CD4-positive, alpha-beta T cell treated with Interleukin-4 for 1 hour (primary cell): ENCODE results near the gene ABHD17C.

ENCODE experiments used
- DNase-seq, 2 donors: peaks; one replicate each; pipeline ENCODE4 v3.0.0-alpha.2; 2020 to 2022

ABHD17C gene

DNA sequence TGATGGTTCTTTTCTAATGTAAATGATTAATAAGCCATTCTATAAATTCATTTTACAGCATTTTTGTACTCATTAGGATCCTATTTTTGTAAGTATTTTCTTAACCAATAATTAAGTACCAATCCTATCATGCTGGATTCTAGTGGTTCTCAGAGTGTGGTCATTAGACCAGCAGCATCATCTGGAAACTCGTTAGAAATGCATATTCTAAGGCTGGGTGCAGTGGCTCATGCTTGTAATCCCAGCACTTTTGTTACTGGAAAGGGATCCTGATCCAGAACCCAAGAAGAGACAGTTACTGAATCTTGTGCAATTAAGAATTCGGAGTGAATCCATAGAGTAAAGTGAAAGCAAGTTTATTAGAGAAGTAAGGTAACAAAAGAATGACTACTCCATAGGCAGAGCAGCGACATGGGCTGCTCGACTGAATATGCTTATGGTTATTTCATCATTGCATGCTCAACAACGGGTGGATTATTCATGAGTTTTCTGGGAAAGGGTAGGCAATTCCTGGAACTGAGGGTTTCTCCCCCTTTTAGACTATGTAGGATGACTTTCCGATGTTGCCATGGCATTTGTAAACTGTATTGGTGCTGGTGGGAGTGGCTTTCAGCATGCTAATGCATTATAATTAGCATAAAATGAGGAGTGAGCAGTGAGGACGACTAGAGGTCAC, 74.2 kb downstream of the ABHD17C start:
- no peak for DNase-seq

DNA sequence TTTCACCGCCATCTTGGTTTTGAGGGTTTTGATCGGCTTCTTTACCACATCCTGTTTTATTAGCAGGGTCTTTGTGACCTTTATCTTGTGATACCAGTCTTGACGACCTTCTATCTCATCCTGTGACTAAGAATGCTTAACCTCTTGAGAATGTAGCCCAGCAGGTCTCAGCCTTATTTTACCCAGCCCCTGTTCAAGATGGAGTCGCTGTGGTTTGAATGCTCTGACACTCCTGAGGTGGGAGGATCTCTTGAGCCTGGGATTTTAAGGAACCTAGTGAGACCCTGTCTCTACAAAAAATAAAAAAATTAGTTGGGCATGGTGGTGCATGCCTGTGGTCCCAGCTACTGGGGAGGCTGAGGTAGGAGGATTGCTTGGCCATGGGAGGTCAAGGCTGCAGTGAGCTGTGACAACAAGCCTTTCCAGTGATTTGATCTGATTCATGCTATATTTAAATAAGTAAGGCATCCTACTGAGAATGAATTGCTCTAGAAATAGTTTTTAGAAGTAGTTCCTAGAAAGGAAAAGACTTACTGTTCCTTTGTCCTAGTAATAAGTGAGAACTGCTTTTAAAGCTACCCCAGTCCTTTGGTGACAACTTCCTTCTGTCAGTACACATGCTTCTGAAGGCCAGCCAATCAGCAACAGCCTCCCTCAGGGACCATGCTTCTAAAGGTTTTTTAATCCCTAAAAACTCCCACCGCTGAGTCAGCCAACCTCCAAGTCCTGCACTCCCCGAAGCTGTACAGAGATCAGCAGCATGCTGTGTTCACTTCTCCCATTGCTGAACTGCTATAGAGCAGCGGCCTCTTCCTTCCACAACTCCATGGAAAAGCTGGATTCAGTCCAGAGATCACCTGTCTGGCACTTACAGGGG, 75.0 kb downstream of the ABHD17C start:
- DNase-seq, result no peak

DNA sequence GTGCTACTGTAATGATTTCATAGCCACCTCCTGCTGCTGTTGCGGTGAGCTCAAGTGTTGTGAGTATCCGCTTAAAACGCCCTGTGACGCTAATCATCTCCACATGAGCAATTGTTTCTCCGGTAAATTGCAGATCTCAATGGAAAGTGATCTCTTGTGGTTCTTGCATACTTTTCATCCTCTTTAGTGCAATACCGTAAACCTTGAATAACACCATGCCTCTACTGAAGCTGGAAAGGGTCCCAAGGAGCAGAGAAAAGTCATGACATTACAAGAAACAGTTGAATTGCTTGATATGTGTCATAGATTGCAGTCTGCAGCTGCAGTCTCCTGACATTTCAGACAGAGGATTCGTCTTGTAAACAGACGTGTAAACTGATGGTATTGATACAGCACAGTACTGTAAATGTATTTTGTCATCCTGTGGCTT, 78.0 kb downstream of the ABHD17C start:
- no peak for DNase-seq

DNA sequence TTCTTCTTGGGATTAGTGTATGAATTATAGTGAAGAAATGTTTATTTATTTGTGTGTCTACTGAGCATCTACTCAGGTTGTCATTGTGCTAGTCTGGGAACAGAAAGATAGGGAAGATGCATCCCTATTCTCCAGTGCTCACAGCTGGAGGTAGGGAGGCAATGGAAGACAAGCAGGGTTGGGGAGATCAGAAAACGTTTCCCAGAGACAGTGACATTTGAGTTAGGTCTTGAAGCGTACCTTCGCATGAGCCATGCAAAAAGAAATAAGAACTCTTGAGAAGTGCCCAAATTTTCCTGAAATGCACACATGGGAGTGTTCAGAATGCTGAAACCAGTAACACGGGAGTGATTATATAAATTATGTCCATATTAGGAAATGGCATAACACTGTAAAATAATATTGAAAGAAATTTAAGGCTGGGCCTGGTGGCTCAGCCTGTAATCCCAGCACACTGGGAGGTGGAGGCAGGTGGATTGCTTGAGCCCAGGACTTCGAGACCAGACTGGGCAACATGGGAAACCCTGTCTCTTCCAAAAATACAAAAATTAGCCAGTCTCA, 78.8 kb downstream of the ABHD17C start:
- no peak for DNase-seq

DNA sequence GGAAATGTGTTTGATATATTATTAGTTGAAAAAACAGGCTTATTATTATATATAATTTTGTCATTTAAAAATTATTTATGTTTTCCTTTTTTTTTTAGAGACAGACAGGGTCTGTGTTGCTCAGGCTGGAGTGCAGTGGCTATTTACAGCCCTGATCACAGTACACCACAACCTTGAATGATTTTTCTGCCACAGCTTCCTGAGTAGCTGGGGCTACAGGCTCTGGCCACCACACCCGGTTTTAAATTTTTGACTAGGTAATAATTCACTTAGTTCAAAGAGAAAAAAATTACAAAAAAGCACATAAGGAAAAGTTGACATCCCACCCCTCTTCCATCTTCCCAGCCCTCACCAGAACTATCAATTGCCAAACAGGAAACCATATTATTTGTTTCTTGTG, 79.4 kb downstream of the ABHD17C start:
- DNase-seq, result no peak

DNA sequence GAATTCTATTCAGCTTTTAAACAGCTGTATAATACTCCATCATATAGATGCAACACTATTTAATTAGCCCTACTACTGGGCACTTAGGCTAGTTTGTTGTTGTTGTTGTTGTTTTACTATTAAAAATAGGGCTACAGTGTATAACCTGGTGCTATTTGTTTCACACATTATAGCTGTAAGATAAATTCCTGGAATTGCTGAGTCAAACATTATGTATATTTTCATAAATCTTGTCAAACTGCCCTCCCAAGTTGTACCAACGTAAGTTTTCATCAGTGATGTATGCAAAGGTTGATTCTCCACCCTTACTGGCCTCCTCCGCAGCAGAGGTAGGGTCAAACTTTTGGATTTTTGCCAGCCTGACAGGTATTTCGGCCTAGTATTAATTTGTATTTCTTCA, 80.2 kb downstream of the ABHD17C start:
- DNase-seq, result no peak

DNA sequence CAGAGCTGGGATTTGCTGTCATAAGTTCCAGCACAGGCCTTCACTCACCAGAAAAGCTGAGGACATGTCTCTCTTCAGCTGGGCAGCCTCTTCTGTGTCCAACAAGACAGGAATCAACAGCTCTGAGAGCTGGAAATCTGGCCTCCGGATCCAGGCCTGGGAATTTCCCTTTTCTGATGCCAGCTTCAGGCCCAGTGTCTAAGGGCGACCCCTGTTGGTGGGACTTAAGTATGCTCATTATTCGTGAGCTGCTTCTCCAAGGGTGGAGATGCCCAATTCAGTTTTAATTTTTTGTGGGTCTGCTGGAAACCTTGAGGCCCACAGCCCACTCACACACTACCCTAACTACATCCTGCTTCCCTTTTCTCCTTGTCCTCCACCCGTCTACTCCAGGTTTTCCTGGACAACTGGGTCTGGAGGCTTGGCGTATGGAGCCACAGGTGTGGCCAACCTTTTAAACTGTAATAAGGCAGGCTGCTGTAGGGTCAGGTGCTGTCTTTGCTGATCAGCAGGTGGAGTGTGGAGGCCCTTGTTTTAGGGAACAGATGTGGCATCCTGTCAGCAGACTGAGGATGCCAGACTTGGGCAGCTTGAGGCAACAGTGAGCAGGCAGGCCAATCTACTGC, 81.4 kb downstream of the ABHD17C start:
- peak; percentile 53 to 63 for DNase-seq

DNA sequence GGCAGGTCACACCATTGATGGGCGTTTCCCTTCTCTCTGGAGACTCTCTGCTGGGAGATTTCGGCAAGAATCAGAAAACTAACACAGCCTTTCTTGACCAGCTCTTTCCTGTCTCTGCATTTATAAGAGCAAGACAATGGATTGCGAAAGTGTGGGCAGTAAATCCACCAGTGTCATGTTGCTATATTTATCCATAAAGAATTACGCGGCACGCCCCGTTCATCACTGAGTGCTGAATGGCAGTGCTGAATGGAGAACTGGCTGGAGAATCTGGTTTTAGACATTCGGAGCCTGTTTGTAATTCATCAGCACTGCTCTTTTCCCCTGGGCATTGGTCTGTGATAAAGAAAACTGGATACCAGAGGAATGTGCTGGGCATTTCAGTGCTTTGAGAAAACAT, 82.0 kb downstream of the ABHD17C start:
- peak in 1 of 2 donors; percentile 18 for DNase-seq

DNA sequence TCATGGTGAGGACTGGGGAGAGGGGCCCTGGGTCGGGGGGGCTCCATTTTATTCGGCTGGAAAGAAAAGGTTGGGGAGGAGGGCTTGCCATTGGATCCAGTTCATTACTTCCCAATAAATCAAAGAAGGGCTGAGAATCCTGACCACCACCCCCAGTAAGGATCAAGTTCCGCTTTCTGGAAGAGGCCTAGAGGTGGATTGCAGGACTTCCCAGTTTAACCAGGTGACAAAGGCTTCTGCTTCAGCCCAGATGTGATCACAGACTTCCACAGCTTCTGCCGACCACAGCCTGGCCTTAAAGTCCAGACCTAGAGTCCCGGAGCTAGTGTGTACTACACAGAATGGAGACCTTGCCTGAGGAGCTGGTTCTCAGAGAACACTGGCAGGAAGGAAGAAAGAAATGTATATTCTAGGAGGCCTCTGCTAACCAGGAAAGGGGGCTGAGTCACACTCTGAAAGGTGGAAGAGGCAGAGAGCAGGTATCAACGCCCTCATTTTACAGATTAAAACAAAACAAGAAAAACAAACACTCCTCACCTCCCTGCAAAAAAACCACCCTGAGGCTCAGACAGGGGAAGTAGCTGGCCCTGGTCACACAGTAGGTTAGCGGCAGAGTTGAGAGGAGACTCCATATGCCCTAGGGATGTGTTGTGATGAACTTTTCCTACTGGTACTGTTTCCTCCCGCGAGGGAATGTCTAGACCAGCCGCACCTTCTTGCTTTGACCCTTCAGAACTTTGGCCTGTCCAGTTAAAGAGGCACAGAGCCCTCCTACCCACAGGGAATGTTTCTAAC, 82.9 kb downstream of the ABHD17C start:
- no peak for DNase-seq

DNA sequence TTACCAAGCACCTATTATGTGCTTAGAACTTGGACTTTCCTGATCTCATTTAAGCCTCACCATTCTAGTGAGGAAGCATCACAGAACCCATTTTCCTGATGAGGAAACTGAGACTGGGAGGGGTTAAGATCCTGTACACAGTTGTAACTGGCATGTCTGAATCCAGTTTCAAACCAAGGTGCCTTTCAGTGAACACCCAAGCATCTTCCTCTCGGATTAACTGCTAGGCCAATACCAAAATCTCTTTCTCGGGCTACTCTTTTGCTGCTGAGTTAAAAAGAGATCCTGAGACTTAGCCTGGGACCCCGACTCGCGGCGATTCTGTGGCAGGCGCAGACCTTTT, 83.5 kb downstream of the ABHD17C start:
- no peak for DNase-seq

DNA sequence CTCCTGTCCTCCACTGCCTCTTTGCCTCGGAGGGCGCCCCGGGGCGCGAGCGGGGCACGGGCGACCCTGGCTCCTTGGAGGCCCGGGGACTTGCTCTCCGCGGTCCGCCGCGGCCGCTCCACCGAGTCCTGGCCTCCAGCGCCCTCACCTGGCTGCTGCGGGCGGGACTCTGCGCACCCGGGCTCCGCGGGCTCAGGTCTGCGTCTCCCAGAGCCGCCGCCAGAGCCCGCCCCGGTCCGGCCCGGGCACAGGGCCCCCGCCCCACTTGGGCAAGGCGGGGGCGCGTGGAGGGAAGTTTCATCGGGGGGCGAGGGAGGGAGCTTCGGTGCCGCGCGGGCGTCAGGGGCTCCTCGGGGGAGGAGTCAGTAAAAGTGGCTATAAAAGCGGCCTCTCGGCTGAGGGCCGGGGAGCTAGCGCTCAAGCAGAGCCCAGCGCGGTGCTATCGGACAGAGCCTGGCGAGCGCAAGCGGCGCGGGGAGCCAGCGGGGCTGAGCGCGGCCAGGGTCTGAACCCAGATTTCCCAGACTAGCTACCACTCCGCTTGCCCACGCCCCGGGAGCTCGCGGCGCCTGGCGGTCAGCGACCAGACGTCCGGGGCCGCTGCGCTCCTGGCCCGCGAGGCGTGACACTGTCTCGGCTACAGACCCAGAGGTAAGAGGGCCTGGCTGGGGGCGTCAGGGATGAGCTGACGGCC, 84.0 kb downstream of the ABHD17C start, which contains the start of gene CEMIP:
Gene CEMIP (plus strand): TSS at position 407 of the 694 bp plus-strand sequence. CDS start 94,510 bp downstream, outside the sequence.
- peak in 1 of 2 donors; percentile 8 for DNase-seq

DNA sequence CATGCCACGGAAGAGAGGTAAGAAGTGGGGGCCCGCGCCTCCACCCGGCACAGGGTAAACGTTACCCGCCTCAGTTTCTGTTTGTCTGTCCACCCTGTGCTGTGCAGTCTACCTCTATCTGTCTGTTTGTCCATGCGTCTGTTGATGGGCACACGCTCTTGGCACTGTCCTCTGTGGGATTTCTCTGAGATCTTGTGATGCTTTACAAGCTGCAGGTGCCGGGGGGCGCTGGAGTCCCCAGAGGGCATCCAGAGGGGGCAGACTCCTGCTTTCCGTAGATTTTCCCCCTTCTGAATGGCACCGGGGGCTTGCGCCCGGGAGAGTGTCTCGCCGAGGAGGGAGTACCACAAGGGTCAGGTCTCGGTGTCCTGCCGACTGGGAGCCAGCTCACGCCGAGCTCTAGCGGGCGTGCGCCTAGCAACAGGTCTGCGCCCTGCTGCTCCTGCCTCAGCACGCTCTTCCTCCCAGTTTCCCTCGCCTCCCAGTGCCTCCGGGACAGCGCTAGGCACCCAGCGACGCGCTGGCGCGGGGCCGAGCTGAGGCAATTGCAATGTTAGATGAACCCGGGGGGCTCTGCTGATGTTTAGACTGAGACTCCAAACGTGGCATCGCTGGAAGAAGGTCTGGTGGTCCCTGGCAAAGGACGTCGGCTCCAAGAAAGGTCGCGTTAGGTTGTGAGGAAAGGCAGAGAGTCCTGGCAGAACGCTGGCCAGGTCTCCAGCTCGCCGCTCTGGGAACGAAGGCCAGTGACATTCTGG, 84.7 kb downstream of the ABHD17C start:
- DNase-seq, result no peak

DNA sequence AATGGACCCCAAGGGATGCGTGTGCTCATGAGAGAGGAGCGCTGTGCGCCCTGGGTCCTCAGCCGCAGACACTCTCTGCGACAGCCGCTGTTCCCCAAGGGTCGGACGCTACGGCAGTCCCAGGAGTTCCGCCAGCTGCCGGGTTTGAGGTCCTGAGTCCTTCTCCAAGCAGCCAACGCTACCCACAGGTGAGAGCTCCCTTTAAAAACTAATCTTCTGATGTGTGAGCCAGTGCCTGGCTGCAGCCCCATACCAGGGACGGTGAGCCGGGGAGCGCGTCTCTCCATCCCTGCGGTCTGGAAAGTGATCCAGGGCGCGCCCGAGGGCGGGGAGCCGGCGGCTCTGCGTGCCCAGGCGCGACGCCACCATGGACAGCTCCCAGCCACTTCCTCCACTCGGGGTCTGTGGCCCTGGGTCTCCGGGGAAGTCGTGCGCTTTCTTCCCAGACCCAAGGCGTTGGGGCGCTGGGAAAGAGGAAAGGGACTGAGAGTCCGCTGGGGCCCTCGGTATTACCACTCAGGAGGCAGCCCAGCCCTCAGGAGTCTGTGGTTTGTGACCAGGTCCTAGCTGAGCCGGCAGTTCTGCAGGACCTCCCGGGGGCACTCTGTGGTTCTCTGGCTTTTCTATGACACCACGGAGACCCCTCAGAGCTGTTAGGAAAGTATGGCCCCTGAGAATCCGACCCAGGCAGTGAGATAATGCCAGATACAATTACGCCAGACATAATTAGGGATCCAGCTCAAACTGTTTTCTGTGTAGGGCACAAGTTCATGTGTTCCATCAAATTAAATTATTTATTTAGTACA, 85.5 kb downstream of the ABHD17C start:
- DNase-seq, result no peak

DNA sequence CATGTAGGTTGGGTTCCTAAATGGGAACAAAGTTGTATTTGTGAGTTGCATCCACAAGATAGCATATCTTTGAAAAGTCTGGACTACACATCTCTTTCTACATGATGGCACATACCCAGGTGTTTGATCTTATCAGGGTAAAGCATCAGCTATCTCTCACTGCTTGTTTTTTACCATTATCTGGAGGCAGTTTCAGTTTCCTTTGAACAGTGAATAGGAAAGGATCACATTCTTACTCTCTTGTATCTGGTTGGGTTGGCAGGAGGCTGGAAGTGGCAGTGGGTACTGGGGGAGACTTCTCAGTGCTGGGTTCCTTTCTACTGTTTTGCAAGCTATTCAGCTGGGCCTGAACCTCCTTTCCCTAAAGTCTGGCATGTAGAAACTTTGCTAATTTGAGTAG, 88.2 kb downstream of the ABHD17C start:
- DNase-seq, result no peak

DNA sequence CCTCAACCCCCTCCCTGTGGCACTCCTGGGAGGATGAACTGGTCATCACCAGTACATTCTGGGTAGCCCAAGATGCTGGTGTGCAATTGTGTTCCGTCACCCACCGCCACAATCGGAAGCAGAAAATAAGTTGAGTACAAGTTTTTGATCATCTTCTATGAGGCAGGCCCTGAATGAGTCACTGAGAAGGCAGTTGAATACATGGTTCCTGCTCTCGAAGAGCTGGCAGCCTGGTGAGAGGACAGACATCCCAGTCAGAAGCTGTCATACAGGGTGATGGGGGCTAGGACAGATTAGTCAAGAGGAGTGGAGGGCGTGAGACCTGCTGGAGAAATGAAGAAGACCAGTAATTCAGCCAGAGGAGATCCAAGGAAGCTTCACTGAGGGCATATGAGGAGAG, 90.2 kb downstream of the ABHD17C start:
- DNase-seq, result no peak

DNA sequence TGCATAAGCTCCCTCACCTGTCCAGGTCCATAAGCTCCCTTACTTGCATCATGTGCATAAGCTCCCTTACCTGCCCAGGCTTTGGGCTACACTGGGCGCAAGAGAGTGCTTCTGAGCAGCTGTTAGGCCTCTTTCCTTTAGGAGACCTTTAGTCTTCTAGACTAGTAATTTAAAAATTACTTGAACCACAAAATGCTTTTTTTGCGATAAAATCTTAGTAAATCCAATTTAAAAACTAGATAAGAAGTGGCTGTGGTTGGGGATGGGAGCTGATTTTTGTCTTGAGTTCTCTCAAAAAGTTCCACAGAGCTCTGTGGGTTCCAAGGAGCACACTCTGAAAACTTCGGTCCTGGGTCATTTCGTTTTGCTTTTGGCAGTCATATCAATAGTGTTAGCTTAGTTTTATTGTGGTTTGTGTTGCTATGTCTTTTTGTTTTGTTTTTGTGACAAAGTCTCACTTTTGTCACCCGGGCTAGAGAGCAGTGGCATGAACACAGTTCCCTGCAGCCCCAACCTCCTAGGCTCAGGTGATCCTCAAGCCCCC, 90.8 kb downstream of the ABHD17C start:
- no peak for DNase-seq

DNA sequence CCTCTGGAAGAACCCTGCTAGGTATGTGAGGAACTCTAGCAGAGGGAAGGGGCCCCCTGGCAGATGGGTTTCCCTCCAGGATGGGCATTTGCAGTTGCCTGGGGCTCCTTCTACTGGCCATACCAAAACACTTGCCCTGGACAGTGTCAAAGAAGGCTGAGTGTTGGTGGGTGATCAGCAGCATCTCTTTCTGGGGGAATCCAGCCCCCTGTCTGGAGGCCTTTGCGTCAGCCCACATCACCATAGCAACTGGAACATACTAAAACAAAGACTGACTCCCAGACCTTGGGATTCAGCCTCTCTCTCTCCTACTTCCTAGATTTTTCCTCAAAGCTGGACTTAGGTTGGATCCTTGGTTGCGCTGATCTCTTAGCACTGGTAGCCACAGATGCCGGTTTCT, 92.2 kb downstream of the ABHD17C start:
- DNase-seq, result no peak

DNA sequence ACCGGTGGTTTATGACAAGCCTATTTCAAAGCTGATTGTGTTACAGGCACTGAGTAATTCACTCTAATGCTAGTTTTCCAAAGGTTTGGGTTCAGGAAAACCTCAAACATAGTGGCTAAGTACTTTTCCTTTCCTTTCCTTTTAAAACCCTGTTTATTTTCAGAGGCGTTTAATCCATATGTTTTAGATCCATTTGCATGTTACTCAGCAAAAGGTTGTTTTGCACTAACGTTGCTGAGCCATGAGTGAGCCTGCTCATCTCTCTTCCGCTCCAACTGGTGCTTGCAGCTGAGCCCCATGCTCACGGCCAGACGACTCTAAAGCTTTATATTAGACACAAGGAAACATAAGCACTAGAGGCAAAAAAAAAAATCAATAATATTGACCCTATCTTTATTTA, 93.4 kb downstream of the ABHD17C start:
- no peak for DNase-seq

DNA sequence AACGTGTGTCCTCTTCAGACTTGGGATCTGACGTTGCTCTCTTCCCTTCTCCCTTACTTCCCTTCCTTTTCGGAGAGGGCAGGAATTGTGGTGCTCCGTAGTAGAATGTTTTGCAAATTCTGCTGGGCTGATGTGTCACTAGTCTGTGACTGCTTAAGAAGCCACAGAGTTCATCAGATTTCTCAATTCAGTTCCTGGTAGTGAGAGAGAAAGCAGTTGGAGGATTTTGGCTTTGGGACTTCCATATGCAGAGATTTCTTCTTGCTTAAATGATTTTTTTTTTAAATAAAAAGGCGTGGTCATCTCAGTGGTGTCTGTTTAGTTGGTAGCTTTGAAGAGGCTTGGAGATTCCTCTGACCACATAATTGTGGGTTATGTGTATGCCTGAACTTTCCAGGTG, 94.2 kb downstream of the ABHD17C start:
- no peak for DNase-seq

DNA sequence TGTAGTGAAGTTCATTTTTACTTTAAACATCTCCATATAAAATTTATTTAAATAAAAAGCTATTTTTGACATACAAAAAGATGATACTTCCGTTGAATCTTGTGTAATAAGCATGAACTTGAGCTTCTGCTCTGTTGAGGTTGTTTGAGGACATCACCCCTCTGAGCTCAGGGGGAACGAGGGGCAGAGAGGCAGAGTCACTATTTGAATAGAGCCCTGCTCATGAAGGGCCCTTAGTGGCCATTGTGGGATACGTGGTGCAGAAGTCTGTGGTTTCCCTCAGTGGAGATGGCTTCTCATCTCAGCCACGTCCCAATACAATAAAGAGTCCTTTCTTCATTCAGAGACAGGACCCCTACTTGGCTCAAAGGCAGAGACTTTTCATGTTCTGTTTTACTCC, 94.7 kb downstream of the ABHD17C start:
- no peak for DNase-seq
